Measurements from ENCODE around the gene ARCN1. TPM values are rescaled to one million over a fixed set of nuclear protein-coding genes. Genes with fewer than 3 reads are reported as not detected.

Gene ARCN1
- total and polyA plus RNA-seq, 4 experiments from 2014 or later = 133 to 168 (median 145) TPM

- Mint-ChIP-seq H3K27ac (peak overlapping the region in 1 of 7 donors; percentile 56), H3K27me3 (no peaks in the 10 kb centered on the region), H3K4me3 (no peak overlapping the region), H3K9me3 (no peaks in the 10 kb centered on the region), H3K4me1 (peaks cover 0 to 1% (median 0%) of the 10 kb centered on the region in 4 donors), H3K36me3 (no peaks in the 10 kb centered on the region)
- H3K27me3 ChIP-seq (ENCODE audit: insufficient read depth, low read length) = no peaks in the 10 kb centered on the region
- no peak overlapping the region for H3K4me3 ChIP-seq (ENCODE audit: low read length in 2 of 2)
- intact Hi-C loops (cut with micrococcal nuclease) = no loop called here
- H3K36me3 ChIP-seq (ENCODE audit: insufficient read depth, low read length) = no peaks in the 10 kb centered on the region
- DNase-seq = no peak
- CTCF ChIA-PET (ENCODE audit: partially characterized antibody) = interaction anchor here (1.0 to 1.1 kb wide), 2 partner anchors 12 to 20 kb away, joined by 3 to 6 read pairs; no protein-coding TSS in a partner anchor
- H3K27ac ChIP-seq (ENCODE audit: low read depth, low read length) = no peak overlapping the region
- no peaks in the 10 kb centered on the region for H3K9me3 ChIP-seq (ENCODE audit: control insufficient read depth in 1 of 2, low read length in 2 of 2)
- no peaks in the 10 kb centered on the region for H3K4me1 ChIP-seq (ENCODE audit: insufficient read depth, low read length)
- POLR2A ChIA-PET (ENCODE audit: partially characterized antibody) = no interaction called here
These were observed 59.1 kb downstream of the ARCN1 start for GRCh38 chr11:118631142-118631909.

GRCh38 chr11:118632577-118633318, 60.5 kb downstream of the ARCN1 start:
- Histone ChIP-seq H3K4me1 (ENCODE audit: insufficient read depth, low read length) (no peaks in the 10 kb centered on the region), H3K27me3 (ENCODE audit: insufficient read depth, low read length) (no peaks in the 10 kb centered on the region), H3K9me3 (ENCODE audit: control insufficient read depth in 1 of 2, low read length in 2 of 2) (no peaks in the 10 kb centered on the region), H3K4me3 (ENCODE audit: low read length in 2 of 2) (no peak overlapping the region), H3K27ac (ENCODE audit: low read depth, low read length) (no peak overlapping the region), H3K36me3 (ENCODE audit: insufficient read depth, low read length) (no peaks in the 10 kb centered on the region)
- no peaks in the 10 kb centered on the region for H3K27me3 Mint-ChIP-seq
- POLR2A ChIA-PET (ENCODE audit: partially characterized antibody) = no interaction called here
- intact Hi-C loops (cut with micrococcal nuclease) = no loop called here
- DNase-seq = no peak
- no peaks in the 10 kb centered on the region for H3K9me3 Mint-ChIP-seq
- no peak overlapping the region for H3K4me3 Mint-ChIP-seq
- no peak overlapping the region for H3K27ac Mint-ChIP-seq
- CTCF ChIA-PET (ENCODE audit: partially characterized antibody) = no interaction called here
- no peaks in the 10 kb centered on the region for H3K36me3 Mint-ChIP-seq
- H3K4me1 Mint-ChIP-seq = peaks cover 0 to 1% (median 0%) of the 10 kb centered on the region in 4 donors

- Mint-ChIP-seq H3K36me3 (no peaks in the 10 kb centered on the region), H3K4me3 (no peak overlapping the region), H3K27me3 (no peaks in the 10 kb centered on the region), H3K4me1 (peaks cover 0 to 1% (median 0%) of the 10 kb centered on the region in 4 donors), H3K27ac (peak overlapping the region in 1 of 7 donors; percentile 20), H3K9me3 (no peaks in the 10 kb centered on the region)
- intact Hi-C loops (cut with micrococcal nuclease) = no loop called here
- Histone ChIP-seq H3K4me3 (ENCODE audit: low read length in 2 of 2) (no peak overlapping the region), H3K36me3 (ENCODE audit: insufficient read depth, low read length) (no peaks in the 10 kb centered on the region), H3K9me3 (ENCODE audit: control insufficient read depth in 1 of 2, low read length in 2 of 2) (no peaks in the 10 kb centered on the region), H3K27me3 (ENCODE audit: insufficient read depth, low read length) (no peaks in the 10 kb centered on the region), H3K4me1 (ENCODE audit: insufficient read depth, low read length) (no peaks in the 10 kb centered on the region), H3K27ac (ENCODE audit: low read depth, low read length) (no peak overlapping the region)
- DNase-seq = no peak
- ChIA-PET POLR2A (ENCODE audit: partially characterized antibody) (no interaction called here), CTCF (ENCODE audit: partially characterized antibody) (no interaction called here)
These were observed 61.1 kb downstream of the ARCN1 start for GRCh38 chr11:118633319-118633690.

- Mint-ChIP-seq H3K9me3 (no peaks in the 10 kb centered on the region), H3K4me3 (no peak overlapping the region), H3K27me3 (no peaks in the 10 kb centered on the region), H3K27ac (no peak overlapping the region), H3K4me1 (peaks cover 0 to 1% (median 0%) of the 10 kb centered on the region in 4 donors), H3K36me3 (no peaks in the 10 kb centered on the region)
- no peak overlapping the region for H3K4me3 ChIP-seq (ENCODE audit: low read length in 2 of 2)
- no peaks in the 10 kb centered on the region for H3K27me3 ChIP-seq (ENCODE audit: insufficient read depth, low read length)
- ChIA-PET CTCF (ENCODE audit: partially characterized antibody) (no interaction called here), POLR2A (ENCODE audit: partially characterized antibody) (no interaction called here)
- no peak for DNase-seq
- intact Hi-C loops (cut with micrococcal nuclease) = no loop called here
- H3K27ac ChIP-seq (ENCODE audit: low read depth, low read length) = no peak overlapping the region
- no peaks in the 10 kb centered on the region for H3K9me3 ChIP-seq (ENCODE audit: control insufficient read depth in 1 of 2, low read length in 2 of 2)
- H3K36me3 ChIP-seq (ENCODE audit: insufficient read depth, low read length) = no peaks in the 10 kb centered on the region
- H3K4me1 ChIP-seq (ENCODE audit: insufficient read depth, low read length) = no peaks in the 10 kb centered on the region
These were observed 61.8 kb downstream of the ARCN1 start for GRCh38 chr11:118633979-118634378.

GRCh38 chr11:118634431-118635236, 62.4 kb downstream of the ARCN1 start:
- Mint-ChIP-seq H3K9me3 (no peaks in the 10 kb centered on the region), H3K27me3 (no peaks in the 10 kb centered on the region), H3K4me1 (peaks cover 0 to 1% (median 0%) of the 10 kb centered on the region in 4 donors), H3K4me3 (peak overlapping the region in 3 of 8 donors; percentile 31 to 43 (median 41)), H3K36me3 (no peaks in the 10 kb centered on the region), H3K27ac (peak overlapping the region in 1 of 7 donors; percentile 64)
- H3K4me3 ChIP-seq (ENCODE audit: low read length in 2 of 2) = no peak overlapping the region
- H3K36me3 ChIP-seq (ENCODE audit: insufficient read depth, low read length) = no peaks in the 10 kb centered on the region
- no peaks in the 10 kb centered on the region for H3K9me3 ChIP-seq (ENCODE audit: control insufficient read depth in 1 of 2, low read length in 2 of 2)
- no peaks in the 10 kb centered on the region for H3K27me3 ChIP-seq (ENCODE audit: insufficient read depth, low read length)
- ChIA-PET POLR2A (ENCODE audit: partially characterized antibody) (no interaction called here), CTCF (ENCODE audit: partially characterized antibody) (interaction anchor here (1.3 to 4.1 kb wide), 4 partner anchors 13 to 26 kb away, joined by 3 to 21 read pairs (median 4); no protein-coding TSS in a partner anchor)
- intact Hi-C loops (cut with micrococcal nuclease) = no loop called here
- H3K27ac ChIP-seq (ENCODE audit: low read depth, low read length) = no peak overlapping the region
- DNase-seq = no peak
- H3K4me1 ChIP-seq (ENCODE audit: insufficient read depth, low read length) = no peaks in the 10 kb centered on the region

GRCh38 chr11:118635237-118635591, 63.0 kb downstream of the ARCN1 start:
- no peak for DNase-seq
- Histone ChIP-seq H3K36me3 (ENCODE audit: insufficient read depth, low read length) (no peaks in the 10 kb centered on the region), H3K4me3 (ENCODE audit: low read length in 2 of 2) (no peak overlapping the region), H3K9me3 (ENCODE audit: control insufficient read depth in 1 of 2, low read length in 2 of 2) (no peaks in the 10 kb centered on the region), H3K4me1 (ENCODE audit: insufficient read depth, low read length) (no peaks in the 10 kb centered on the region), H3K27me3 (ENCODE audit: insufficient read depth, low read length) (no peaks in the 10 kb centered on the region), H3K27ac (ENCODE audit: low read depth, low read length) (no peak overlapping the region)
- Mint-ChIP-seq H3K27me3 (no peaks in the 10 kb centered on the region), H3K4me3 (no peak overlapping the region), H3K27ac (no peak overlapping the region), H3K36me3 (no peaks in the 10 kb centered on the region), H3K9me3 (no peaks in the 10 kb centered on the region), H3K4me1 (peaks cover 0 to 1% (median 0%) of the 10 kb centered on the region in 4 donors)
- intact Hi-C loops (cut with micrococcal nuclease) = no loop called here
- CTCF ChIA-PET (ENCODE audit: partially characterized antibody) = interaction anchor here (0.7 to 4.1 kb wide), 6 partner anchors 13 to 27 kb away, joined by 3 to 21 read pairs (median 3); no protein-coding TSS in a partner anchor
- POLR2A ChIA-PET (ENCODE audit: partially characterized antibody) = interaction anchor here (1.7 kb wide), 1 partner anchor 11 kb away, joined by 5 read pairs; no protein-coding TSS in a partner anchor

- H3K4me1 ChIP-seq (ENCODE audit: insufficient read depth, low read length) = no peaks in the 10 kb centered on the region
- ChIA-PET CTCF (ENCODE audit: partially characterized antibody) (interaction anchor here (0.7 to 4.1 kb wide), 6 partner anchors 14 to 27 kb away, joined by 3 to 21 read pairs (median 3); no protein-coding TSS in a partner anchor), POLR2A (ENCODE audit: partially characterized antibody) (interaction anchor here (1.7 kb wide), 1 partner anchor 10 kb away, joined by 5 read pairs; no protein-coding TSS in a partner anchor)
- Mint-ChIP-seq H3K27ac (no peak overlapping the region), H3K27me3 (no peaks in the 10 kb centered on the region), H3K4me1 (peaks cover 0 to 1% (median 0%) of the 10 kb centered on the region in 4 donors), H3K9me3 (no peaks in the 10 kb centered on the region), H3K4me3 (no peak overlapping the region), H3K36me3 (no peaks in the 10 kb centered on the region)
- intact Hi-C loops (cut with micrococcal nuclease) = no loop called here
- no peaks in the 10 kb centered on the region for H3K36me3 ChIP-seq (ENCODE audit: insufficient read depth, low read length)
- no peak overlapping the region for H3K4me3 ChIP-seq (ENCODE audit: low read length in 2 of 2)
- H3K27ac ChIP-seq (ENCODE audit: low read depth, low read length) = no peak overlapping the region
- DNase-seq = no peak
- no peaks in the 10 kb centered on the region for H3K27me3 ChIP-seq (ENCODE audit: insufficient read depth, low read length)
- no peaks in the 10 kb centered on the region for H3K9me3 ChIP-seq (ENCODE audit: control insufficient read depth in 1 of 2, low read length in 2 of 2)
These were observed 63.4 kb downstream of the ARCN1 start for GRCh38 chr11:118635642-118636041.

All from CD4-positive, alpha-beta memory T cell (primary cell).